ENCODE measurements around the gene ARRB1. TPM values are rescaled to one million over a fixed set of nuclear protein-coding genes. Genes with fewer than 3 reads are reported as not detected.

ARRB1 gene
- total and polyA plus RNA-seq, 2 of the 13 experiments (the other 11 are each of a cell fraction or from before 2014, with no cell fraction given) = 22.5 to 35.7 TPM

DNA sequence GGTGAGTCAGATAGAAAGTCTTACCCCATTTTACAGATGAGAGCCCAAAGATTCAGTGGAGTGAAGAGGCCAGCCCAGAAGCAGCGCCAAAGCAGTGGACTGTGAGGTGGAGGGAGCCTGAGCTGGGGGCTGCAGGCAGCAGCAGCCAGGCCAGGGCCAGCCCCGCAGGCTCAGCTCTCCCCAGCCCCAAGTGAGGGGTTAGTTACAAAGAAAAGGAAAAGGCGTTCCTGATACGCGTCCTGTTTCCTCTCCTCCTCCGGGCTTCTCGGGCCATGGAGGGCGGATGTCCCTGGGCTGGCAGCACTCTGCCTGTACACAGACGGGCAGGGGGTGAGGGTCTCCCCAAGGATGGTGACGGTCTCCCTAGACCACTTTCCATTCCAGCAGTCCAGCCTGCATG, 44.9 kb downstream of the ARRB1 start:
- Histone ChIP-seq H3K4me3 (replicated peaks in 1 of 3; ENCODE audit: insufficient read depth in 1 of 3, low read depth in 2 of 3, low read length in 3 of 3) (no peak overlapping the region), H3K4me1 (ENCODE audit: insufficient read depth, low read length) (peaks cover 18% of the 10 kb centered on the region; the same call in 1 of the 2 replicates), H3K27me3 (ENCODE audit: control insufficient read depth in 1 of 2, insufficient read depth in 2 of 2, low read length in 2 of 2) (no peaks in the 10 kb centered on the region), H3K4me2 (ENCODE audit: low read depth, low read length) (no peak overlapping the region), H3K36me3 (replicated peaks in 1 of 2; ENCODE audit: control insufficient read depth in 1 of 2, insufficient read depth in 2 of 2, low read length in 2 of 2) (peaks cover 6 to 32% of the 10 kb centered on the region in 2 experiments; a peak in 4 of 5 replicates), H3K27ac (ENCODE audit: extremely low read length, insufficient read depth, low read length) (no peak overlapping the region), H3K9ac (ENCODE audit: insufficient read depth, low read depth, low read length) (no peak overlapping the region), H4K20me1 (ENCODE audit: insufficient read depth, low read length) (peaks cover 25% of the 10 kb centered on the region; the same call in 1 of the 2 replicates), H3K9me3 (ENCODE audit: low read length) (no peaks in the 10 kb centered on the region), H2AFZ (ENCODE audit: low read length) (no peak overlapping the region), H3K79me2 (ENCODE audit: insufficient read depth, low read length) (peaks cover 10% of the 10 kb centered on the region)
- POLR2A ChIA-PET = no interaction called here
- FAIRE-seq (no peak), ATAC-seq (no peak), DNase-seq (ENCODE audit: low spot score) (no peak)
- TF ChIP-seq YEATS2 (CRISPR knock-in tag; IDR thresholded peaks at IDR 0.05; ENCODE audit: borderline replicate concordance) = no peak
- no peak for TF ChIP-seq ZNF891 (CRISPR knock-in tag; IDR thresholded peaks at IDR 0.05)
- no peak for TF ChIP-seq RNF2 (conservative IDR thresholded peaks at IDR 0.05; ENCODE audit: low read depth)
- TF ChIP-seq, protein P1, sequence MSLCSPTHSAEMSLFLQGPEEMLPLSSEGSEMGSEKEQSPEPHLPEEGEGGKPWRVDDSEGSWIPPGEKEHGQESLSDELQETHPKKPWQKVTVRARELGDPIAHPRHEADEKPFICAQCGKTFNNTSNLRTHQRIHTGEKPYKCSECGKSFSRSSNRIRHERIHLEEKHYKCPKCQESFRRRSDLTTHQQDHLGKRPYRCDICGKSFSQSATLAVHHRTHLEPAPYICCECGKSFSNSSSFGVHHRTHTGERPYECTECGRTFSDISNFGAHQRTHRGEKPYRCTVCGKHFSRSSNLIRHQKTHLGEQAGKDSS (CRISPR knock-in tag; IDR thresholded peaks at IDR 0.05; ENCODE audit: borderline replicate concordance, low read depth) = no peak
- TF ChIP-seq KDM3A (CRISPR knock-in tag; IDR thresholded peaks at IDR 0.05; ENCODE audit: low read depth) = no peak
- TF ChIP-seq, protein P2, sequence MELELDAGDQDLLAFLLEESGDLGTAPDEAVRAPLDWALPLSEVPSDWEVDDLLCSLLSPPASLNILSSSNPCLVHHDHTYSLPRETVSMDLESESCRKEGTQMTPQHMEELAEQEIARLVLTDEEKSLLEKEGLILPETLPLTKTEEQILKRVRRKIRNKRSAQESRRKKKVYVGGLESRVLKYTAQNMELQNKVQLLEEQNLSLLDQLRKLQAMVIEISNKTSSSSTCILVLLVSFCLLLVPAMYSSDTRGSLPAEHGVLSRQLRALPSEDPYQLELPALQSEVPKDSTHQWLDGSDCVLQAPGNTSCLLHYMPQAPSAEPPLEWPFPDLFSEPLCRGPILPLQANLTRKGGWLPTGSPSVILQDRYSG (CRISPR knock-in tag; IDR thresholded peaks at IDR 0.05) = no peak
- WGBS (ENCODE audit: low lambda C conversion rate) = 98% methylated on average over 5 of the region's 10 CpGs
- in situ Hi-C loops (cut with HindIII; ENCODE audit: extremely low pct_ligation_motif_present, low pct_unique_long_range_greater_than_20kb) (no loop called here), intact Hi-C loops (cut with micrococcal nuclease; ENCODE audit: unreplicated experiment) (no loop called here)
- CTCF ChIA-PET (ENCODE audit: low intra/inter-chr PET ratio, low total read pairs) = no interaction called here
- no TSS peak for BruUV-seq (replicated peaks)

DNA sequence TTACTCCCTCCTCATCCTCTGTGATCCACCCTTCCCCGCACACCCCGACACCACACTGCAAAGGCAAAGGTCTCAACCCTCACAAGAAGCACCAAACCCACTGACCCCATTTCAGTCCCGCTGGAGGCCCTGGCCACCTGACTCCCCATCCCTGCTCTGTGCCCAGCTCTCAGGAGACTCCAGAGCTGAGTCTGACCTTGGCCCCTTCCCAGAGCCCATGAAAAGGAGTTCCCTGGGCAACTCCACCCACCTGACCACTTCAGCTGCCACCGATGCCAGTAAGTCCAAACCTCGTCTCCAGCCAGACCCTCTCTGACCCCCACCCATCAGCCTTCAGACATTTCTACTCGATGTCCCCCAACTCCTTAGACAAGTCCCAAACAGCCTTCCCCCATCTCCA, 45.5 kb downstream of the ARRB1 start:
- ATAC-seq (no peak), DNase-seq (ENCODE audit: low spot score) (no peak), FAIRE-seq (no peak)
- in situ Hi-C loops (cut with HindIII; ENCODE audit: extremely low pct_ligation_motif_present, low pct_unique_long_range_greater_than_20kb) (no loop called here), intact Hi-C loops (cut with micrococcal nuclease; ENCODE audit: unreplicated experiment) (no loop called here)
- no TSS peak for BruUV-seq (replicated peaks)
- Histone ChIP-seq H3K4me3 (replicated peaks in 1 of 3; ENCODE audit: insufficient read depth in 1 of 3, low read depth in 2 of 3, low read length in 3 of 3) (no peak overlapping the region), H3K4me2 (ENCODE audit: low read depth, low read length) (no peak overlapping the region), H3K36me3 (replicated peaks in 1 of 2; ENCODE audit: control insufficient read depth in 1 of 2, insufficient read depth in 2 of 2, low read length in 2 of 2) (peaks cover 6 to 31% of the 10 kb centered on the region in 2 experiments; a peak in 4 of 5 replicates), H4K20me1 (ENCODE audit: insufficient read depth, low read length) (peaks cover 26% of the 10 kb centered on the region; the same call in 1 of the 2 replicates), H3K79me2 (ENCODE audit: insufficient read depth, low read length) (peaks cover 10% of the 10 kb centered on the region), H3K4me1 (ENCODE audit: insufficient read depth, low read length) (0 out of 2 replicates have a peak, but pooled peaks cover 15% of the 10 kb centered on the region), H3K27me3 (ENCODE audit: control insufficient read depth in 1 of 2, insufficient read depth in 2 of 2, low read length in 2 of 2) (no peaks in the 10 kb centered on the region), H3K9ac (ENCODE audit: insufficient read depth, low read depth, low read length) (no peak overlapping the region), H3K27ac (ENCODE audit: extremely low read length, insufficient read depth, low read length) (no peak overlapping the region), H3K9me3 (ENCODE audit: low read length) (no peaks in the 10 kb centered on the region), H2AFZ (ENCODE audit: low read length) (no peak overlapping the region)
- ChIA-PET CTCF (ENCODE audit: low intra/inter-chr PET ratio, low total read pairs) (no interaction called here), POLR2A (no interaction called here)
- no peak for TF ChIP-seq HHEX (CRISPR knock-in tag; IDR thresholded peaks at IDR 0.05)
- WGBS (ENCODE audit: low lambda C conversion rate) = 82% methylated on average over 6 of the region's 6 CpGs
